Peyer's patch (tissue), 4 donors: ENCODE measurements around the gene OPCML.

Experiments used
- POLR2A ChIP-seq, 2 donors: fragments of 450-650 bp; IDR thresholded peaks; one replicate each; pipeline ENCODE4 v1.5.1; 2017; ENCODE audit warnings: antibody characterized with exemption in 2 of 2, mild to moderate bottlenecking in 2 of 2, moderate library complexity in 2 of 2
- TF ChIP-seq, protein P1 (sequence below), 6 experiments: fragments of 450-650 bp in 4 of 6; fragments of 200-600 bp in 2 of 6; sonication (generic) in 1 of 6; IDR thresholded peaks; one replicate each; pipeline ENCODE4 v1.5.1; 2017 to 2019; ENCODE audit warnings: antibody characterized with exemption in 6 of 6, mild to moderate bottlenecking in 3 of 6, moderate library complexity in 1 of 6

DNA sequence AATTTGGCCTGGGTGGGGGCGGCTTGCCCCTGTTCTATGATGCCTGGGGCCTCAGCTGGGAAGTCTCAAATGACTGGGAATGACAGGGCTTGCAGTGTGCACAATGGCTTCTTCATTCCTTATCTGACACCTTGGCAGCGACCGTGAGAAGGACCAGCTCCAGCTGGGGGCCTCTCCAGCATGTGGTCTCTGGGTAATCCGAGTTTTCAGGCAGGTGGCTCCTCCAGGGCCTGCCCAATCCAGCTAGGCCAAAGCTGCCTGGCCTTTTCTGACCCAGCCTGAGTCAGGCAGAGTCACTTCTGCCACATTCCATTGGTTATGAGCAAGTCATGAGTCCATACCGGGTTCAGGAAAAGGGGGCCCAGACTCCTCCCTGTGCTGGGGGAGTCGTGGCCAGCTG lies 646.0 kb downstream of the OPCML start:
- no peak for TF ChIP-seq POLR2A (IDR thresholded peaks at IDR 0.05)
- TF ChIP-seq, protein P1, sequence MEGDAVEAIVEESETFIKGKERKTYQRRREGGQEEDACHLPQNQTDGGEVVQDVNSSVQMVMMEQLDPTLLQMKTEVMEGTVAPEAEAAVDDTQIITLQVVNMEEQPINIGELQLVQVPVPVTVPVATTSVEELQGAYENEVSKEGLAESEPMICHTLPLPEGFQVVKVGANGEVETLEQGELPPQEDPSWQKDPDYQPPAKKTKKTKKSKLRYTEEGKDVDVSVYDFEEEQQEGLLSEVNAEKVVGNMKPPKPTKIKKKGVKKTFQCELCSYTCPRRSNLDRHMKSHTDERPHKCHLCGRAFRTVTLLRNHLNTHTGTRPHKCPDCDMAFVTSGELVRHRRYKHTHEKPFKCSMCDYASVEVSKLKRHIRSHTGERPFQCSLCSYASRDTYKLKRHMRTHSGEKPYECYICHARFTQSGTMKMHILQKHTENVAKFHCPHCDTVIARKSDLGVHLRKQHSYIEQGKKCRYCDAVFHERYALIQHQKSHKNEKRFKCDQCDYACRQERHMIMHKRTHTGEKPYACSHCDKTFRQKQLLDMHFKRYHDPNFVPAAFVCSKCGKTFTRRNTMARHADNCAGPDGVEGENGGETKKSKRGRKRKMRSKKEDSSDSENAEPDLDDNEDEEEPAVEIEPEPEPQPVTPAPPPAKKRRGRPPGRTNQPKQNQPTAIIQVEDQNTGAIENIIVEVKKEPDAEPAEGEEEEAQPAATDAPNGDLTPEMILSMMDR (IDR thresholded peaks at IDR 0.05) = no peak
